SK-N-SH (cell line): ENCODE results near the gene ZDHHC24. TPM values are rescaled to one million over a fixed set of nuclear protein-coding genes. Genes with fewer than 3 reads are reported as not detected.

ENCODE experiments used
- CTCF ChIA-PET: fragments of 300-600, 350-600 bp; formaldehyde crosslinking; extraction: SDS; loops from one replicate; lab custom pipeline; 2021; lab: Yijun Ruan, JAX
- POLR2A ChIA-PET: fragments of 350-600 bp; sonication (Branson Sonifier 250); formaldehyde crosslinking; extraction: SDS; loops from one replicate; lab custom pipeline; 2020; ENCODE audit warnings: antibody characterized with exemption, inconsistent platforms; lab: Yijun Ruan, JAX
- DNase-seq: peaks from one replicate; pipeline ENCODE4 v3.0.0; 2012
- H2AFZ ChIP-seq: fragments of 200-600 bp; sonication (generic); 2 replicates; pipeline ENCODE4 v1.8.1; 2016; ENCODE audit warnings: antibody characterized with exemption, mild to moderate bottlenecking, low read depth
- H3F3A ChIP-seq: fragments of 200-600 bp; sonication (generic); replicated peaks from 2 replicates; pipeline ENCODE3; 2016; ENCODE audit warnings: antibody characterized with exemption, mild to moderate bottlenecking; ENCODE audit not compliant: insufficient read depth
- H3K27ac ChIP-seq, 2 experiments: fragments of 200-500 bp in 1 of 2; fragments of 200-600 bp in 1 of 2; sonication (Bioruptor generic) in 1 of 2; sonication (generic), shearing (Covaris generic) in 1 of 2; 2 replicates each; pipeline versions ENCODE4 v1.5.1 to v1.6.1; 2014 to 2016; ENCODE audit warnings: low read depth in 2 of 2, inconsistent platforms in 1 of 2, low read length in 1 of 2, mild to moderate bottlenecking in 1 of 2, mixed read lengths in 1 of 2
- H3K27me3 ChIP-seq: fragments of 200-600 bp; sonication (generic), shearing (Covaris generic); 2 replicates; pipeline ENCODE4 v1.6.1; 2016; ENCODE audit warnings: mixed run types; ENCODE audit not compliant: insufficient read depth
- H3K36me3 ChIP-seq, 2 experiments: fragments of 200-500 bp in 1 of 2; fragments of 200-600 bp in 1 of 2; sonication (Bioruptor generic) in 1 of 2; sonication (generic) in 1 of 2; replicated peaks in 1 of 2; 2 replicates each; pipeline versions ENCODE3 to v1.5.1; 2014 to 2016; ENCODE audit warnings: low read length in 1 of 2, mild to moderate bottlenecking in 1 of 2; ENCODE audit not compliant: insufficient read depth in 2 of 2, control insufficient read depth in 1 of 2
- H3K4me1 ChIP-seq, 2 experiments: fragments of 200-500 bp in 1 of 2; fragments of 200-600 bp in 1 of 2; sonication (Bioruptor generic) in 1 of 2; sonication (generic), shearing (Covaris generic) in 1 of 2; 2 replicates each; pipeline versions ENCODE4 v1.5.1 to v1.6.1; 2014 to 2016; ENCODE audit warnings: low read depth in 1 of 2, low read length in 1 of 2, mixed run types in 1 of 2; ENCODE audit not compliant: insufficient read depth in 2 of 2, control insufficient read depth in 1 of 2
- H3K4me2 ChIP-seq: fragments of 200-600 bp; sonication (generic), shearing (Covaris generic); 2 replicates; pipeline ENCODE4 v1.6.1; 2017; ENCODE audit warnings: mixed run types
- H3K4me3 ChIP-seq, 2 experiments: fragments of 200-500 bp in 1 of 2; fragments of 200-600 bp in 1 of 2; sonication (Bioruptor generic) in 1 of 2; sonication (generic), shearing (Covaris generic) in 1 of 2; 2 replicates each; pipeline versions ENCODE4 v1.5.1 to v1.8.1; 2014 to 2016; ENCODE audit warnings: low read depth in 2 of 2, inconsistent platforms in 1 of 2, low read length in 1 of 2, mild to moderate bottlenecking in 1 of 2, mixed read lengths in 1 of 2, moderate library complexity in 1 of 2
- H3K79me2 ChIP-seq: fragments of 200-600 bp; sonication (generic); 2 replicates; pipeline ENCODE4 v1.8.1; 2017; ENCODE audit warnings: mild to moderate bottlenecking; ENCODE audit not compliant: insufficient read depth
- H3K9ac ChIP-seq: fragments of 200-600 bp; sonication (generic); 2 replicates; pipeline ENCODE4 v1.6.1; 2017; ENCODE audit warnings: mixed run types
- H3K9me2 ChIP-seq: fragments of 200-600 bp; sonication (generic); 2 replicates; pipeline ENCODE4 v1.6.1; 2017; ENCODE audit warnings: mixed run types
- H3K9me3 ChIP-seq: fragments of 200-600 bp; sonication (generic); 2 replicates; pipeline ENCODE4 v1.6.1; 2017; ENCODE audit warnings: mixed run types, mild to moderate bottlenecking, moderate library complexity
- H4K20me1 ChIP-seq: fragments of 200-600 bp; sonication (generic); 2 replicates; pipeline ENCODE4 v1.6.1; 2017; ENCODE audit warnings: mild to moderate bottlenecking, mixed run types; ENCODE audit not compliant: insufficient read depth
- CHD2 ChIP-seq: fragments of 150-350 bp; IDR thresholded peaks from 2 replicates; pipeline ENCODE4 v1.6.1; 2018; ENCODE audit warnings: low read length; ENCODE audit not compliant: partially characterized antibody
- CTCF ChIP-seq: fragments of 200-600 bp; sonication (generic); IDR thresholded peaks from 2 replicates; pipeline ENCODE4 v1.6.1; 2017; ENCODE audit warnings: antibody characterized with exemption, mild to moderate bottlenecking, moderate library complexity
- ELF1 ChIP-seq: IDR thresholded peaks from 2 replicates; pipeline ENCODE4 v1.4.0; 2012
- EP300 ChIP-seq, 2 experiments: IDR thresholded peaks; 2 replicates each; pipeline versions ENCODE4 v1.4.0 to v1.6.1; 2012; ENCODE audit warnings: borderline replicate concordance in 1 of 2, low read depth in 1 of 2, low read length in 1 of 2
- FOSL2 ChIP-seq: IDR thresholded peaks from 2 replicates; pipeline ENCODE4 v1.4.0; 2012; ENCODE audit warnings: low read depth, mild to moderate bottlenecking, moderate library complexity, borderline replicate concordance
- FOXM1 ChIP-seq: IDR thresholded peaks from 2 replicates; pipeline ENCODE4 v1.4.0; 2012; ENCODE audit warnings: low read depth, mild to moderate bottlenecking
- GABPA ChIP-seq: IDR thresholded peaks from 2 replicates; pipeline ENCODE4 v1.4.0; 2012; ENCODE audit warnings: low read depth, mild to moderate bottlenecking
- JUND ChIP-seq: IDR thresholded peaks from 2 replicates; pipeline ENCODE4 v1.4.0; 2012
- MEF2A ChIP-seq: IDR thresholded peaks from 2 replicates; pipeline ENCODE4 v1.4.0; 2012; ENCODE audit warnings: low read depth, borderline replicate concordance
- MXI1 ChIP-seq: IDR thresholded peaks from 2 replicates; pipeline ENCODE4 v1.6.1; 2012; ENCODE audit warnings: mild to moderate bottlenecking, low read depth, low read length, improper control_type of control experiment
- NFIC ChIP-seq: IDR thresholded peaks from 2 replicates; pipeline ENCODE4 v1.4.0; 2012; ENCODE audit warnings: borderline replicate concordance
- NRF1 ChIP-seq: IDR thresholded peaks from 2 replicates; pipeline ENCODE4 v1.6.1; 2012; ENCODE audit warnings: low read depth, mild to moderate bottlenecking, low read length
- RAD21 ChIP-seq: IDR thresholded peaks from 2 replicates; pipeline ENCODE4 v1.6.1; 2012; ENCODE audit warnings: mild to moderate bottlenecking, low read length
- RCOR1 ChIP-seq: fragments of 150-350 bp; IDR thresholded peaks from 2 replicates; pipeline ENCODE4 v1.6.1; 2017; ENCODE audit warnings: antibody characterized with exemption, low read length
- RFX5 ChIP-seq: IDR thresholded peaks from 2 replicates; pipeline ENCODE4 v1.6.1; 2012; ENCODE audit warnings: mild to moderate bottlenecking, improper control_type of control experiment, low read length
- SIN3A ChIP-seq: IDR thresholded peaks from 2 replicates; pipeline ENCODE4 v1.6.1; 2012; ENCODE audit warnings: low read depth, mild to moderate bottlenecking, low read length, moderate library complexity, borderline replicate concordance
- USF1 ChIP-seq: IDR thresholded peaks from 2 replicates; pipeline ENCODE4 v1.4.0; 2012; ENCODE audit warnings: low read depth, borderline replicate concordance
- ZBTB33 ChIP-seq: IDR thresholded peaks from 2 replicates; pipeline ENCODE4 v1.4.0; 2012; ENCODE audit warnings: low read depth, borderline replicate concordance
- WGBS: methylation state at CpG from one replicate; pipeline ENCODE4 v1.1.6; 2017; ENCODE audit warnings: low lambda C conversion rate; 5-methylcytosine and 5-hydroxymethylcytosine counted together
- polyA plus RNA-seq, 3 experiments: library from polyadenylated mRNA; depleted of rRNA; stranded (reverse); fragments of >200 nt; gene quantifications; 2 replicates each; pipeline ENCODE4 v1.2.3, GENCODE V29; 2012
- TF ChIP-seq, protein P1 (sequence below): IDR thresholded peaks from 2 replicates; pipeline ENCODE4 v1.6.1; 2012; ENCODE audit warnings: mild to moderate bottlenecking, low read depth, low read length, moderate library complexity
- TF ChIP-seq, protein P2 (sequence below): IDR thresholded peaks from 2 replicates; pipeline ENCODE4 v1.4.0; 2012; ENCODE audit warnings: low read depth

ZDHHC24 gene
- polyA plus RNA-seq, 1 of the 3 experiments (the other 2 are of a cell fraction), result 13.1 TPM

- H3K27ac ChIP-seq, result no peak overlapping the region
- no peaks in the 10 kb centered on the region for H3K36me3 ChIP-seq
- peaks cover 0 to 4% of the 10 kb centered on the region in 2 experiments; a peak in 1 of 4 replicates for H3K4me1 ChIP-seq
- WGBS, result 73% methylated on average over 16 of the region's 16 CpGs
- no peak for DNase-seq
- H2AFZ ChIP-seq, result no peak overlapping the region
- H3K79me2 ChIP-seq, result peaks cover 7% of the 10 kb centered on the region
- no peak for TF ChIP-seq ZBTB33
- no peak for TF ChIP-seq NFIC
- no peak for TF ChIP-seq GABPA
- TF ChIP-seq ELF1, result no peak
- TF ChIP-seq NRF1, result no peak
- no peak for TF ChIP-seq RFX5
- TF ChIP-seq, protein P1, sequence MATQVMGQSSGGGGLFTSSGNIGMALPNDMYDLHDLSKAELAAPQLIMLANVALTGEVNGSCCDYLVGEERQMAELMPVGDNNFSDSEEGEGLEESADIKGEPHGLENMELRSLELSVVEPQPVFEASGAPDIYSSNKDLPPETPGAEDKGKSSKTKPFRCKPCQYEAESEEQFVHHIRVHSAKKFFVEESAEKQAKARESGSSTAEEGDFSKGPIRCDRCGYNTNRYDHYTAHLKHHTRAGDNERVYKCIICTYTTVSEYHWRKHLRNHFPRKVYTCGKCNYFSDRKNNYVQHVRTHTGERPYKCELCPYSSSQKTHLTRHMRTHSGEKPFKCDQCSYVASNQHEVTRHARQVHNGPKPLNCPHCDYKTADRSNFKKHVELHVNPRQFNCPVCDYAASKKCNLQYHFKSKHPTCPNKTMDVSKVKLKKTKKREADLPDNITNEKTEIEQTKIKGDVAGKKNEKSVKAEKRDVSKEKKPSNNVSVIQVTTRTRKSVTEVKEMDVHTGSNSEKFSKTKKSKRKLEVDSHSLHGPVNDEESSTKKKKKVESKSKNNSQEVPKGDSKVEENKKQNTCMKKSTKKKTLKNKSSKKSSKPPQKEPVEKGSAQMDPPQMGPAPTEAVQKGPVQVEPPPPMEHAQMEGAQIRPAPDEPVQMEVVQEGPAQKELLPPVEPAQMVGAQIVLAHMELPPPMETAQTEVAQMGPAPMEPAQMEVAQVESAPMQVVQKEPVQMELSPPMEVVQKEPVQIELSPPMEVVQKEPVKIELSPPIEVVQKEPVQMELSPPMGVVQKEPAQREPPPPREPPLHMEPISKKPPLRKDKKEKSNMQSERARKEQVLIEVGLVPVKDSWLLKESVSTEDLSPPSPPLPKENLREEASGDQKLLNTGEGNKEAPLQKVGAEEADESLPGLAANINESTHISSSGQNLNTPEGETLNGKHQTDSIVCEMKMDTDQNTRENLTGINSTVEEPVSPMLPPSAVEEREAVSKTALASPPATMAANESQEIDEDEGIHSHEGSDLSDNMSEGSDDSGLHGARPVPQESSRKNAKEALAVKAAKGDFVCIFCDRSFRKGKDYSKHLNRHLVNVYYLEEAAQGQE, result no peak
- TF ChIP-seq MEF2A, result no peak
- TF ChIP-seq FOXM1, result no peak
- no peak for TF ChIP-seq SIN3A
- no peak for TF ChIP-seq CHD2
- no peak for TF ChIP-seq RAD21
- TF ChIP-seq EP300 (IDR thresholded peaks at IDR 0.05; ENCODE audit: borderline replicate concordance in 1 of 2, low read depth in 1 of 2, low read length in 1 of 2), result no peak
- no peak for TF ChIP-seq CTCF
- TF ChIP-seq USF1, result no peak
- TF ChIP-seq RCOR1, result no peak
- no peak for TF ChIP-seq MXI1
- TF ChIP-seq FOSL2, result no peak
- TF ChIP-seq JUND, result no peak
- TF ChIP-seq, protein P2, sequence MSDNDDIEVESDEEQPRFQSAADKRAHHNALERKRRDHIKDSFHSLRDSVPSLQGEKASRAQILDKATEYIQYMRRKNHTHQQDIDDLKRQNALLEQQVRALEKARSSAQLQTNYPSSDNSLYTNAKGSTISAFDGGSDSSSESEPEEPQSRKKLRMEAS, result no peak
- H3F3A ChIP-seq, result peaks cover 4% of the 10 kb centered on the region
- H3K27me3 ChIP-seq, result no peaks in the 10 kb centered on the region
- H3K9me3 ChIP-seq, result no peaks in the 10 kb centered on the region
- ChIA-PET CTCF (interaction anchor here (0.9 to 1.5 kb wide), 4 partner anchors 9 to 159 kb away, joined by 3 to 5 read pairs (median 3); no protein-coding TSS in a partner anchor), POLR2A (no interaction called here)
- H3K9ac ChIP-seq, result no peak overlapping the region
- H3K9me2 ChIP-seq, result no peaks in the 10 kb centered on the region
- no peak overlapping the region for H3K4me2 ChIP-seq
- no peak overlapping the region for H3K4me3 ChIP-seq
- no peaks in the 10 kb centered on the region for H4K20me1 ChIP-seq
These were observed 3.2 kb upstream of the ZDHHC24 start for GRCh38 chr11:66548774-66549630.
